GM21515 (cell line): ENCODE data around the gene SCAI.
"Not testable (repeated sequence)": the region's sequence is repeated elsewhere in the genome, so short reads cannot be mapped to it uniquely, and the experiment has no call there.

Experiments used
- ATAC-seq: cut with Tn5 transposase; IDR thresholded peaks from one replicate; pipeline ENCODE4 v1.9.1; 2021; ENCODE audit not compliant: unreplicated experiment

SCAI gene

GRCh38 chr9:125043148-125043547 is 100.2 kb downstream of the SCAI start:
- no peak for ATAC-seq

GRCh38 chr9:125038166-125038565 is 105.2 kb downstream of the SCAI start:
- ATAC-seq = no peak

- no peak for ATAC-seq
Observed at GRCh38 chr9:125028041-125028440, 115.3 kb downstream of the SCAI start.

GRCh38 chr9:125024917-125025316 is 118.4 kb downstream of the SCAI start:
- no peak for ATAC-seq

- ATAC-seq = no peak
Observed at GRCh38 chr9:125021069-125021468, 122.3 kb downstream of the SCAI start.

GRCh38 chr9:125015655-125016054 is 127.7 kb downstream of the SCAI start:
- ATAC-seq = not testable (repeated sequence)

GRCh38 chr9:125012013-125012412 is 131.3 kb downstream of the SCAI start:
- not testable (repeated sequence) for ATAC-seq

- ATAC-seq = no peak
Observed at GRCh38 chr9:125008599-125008998, 134.7 kb downstream of the SCAI start.

- ATAC-seq = no peak
Observed at GRCh38 chr9:125003332-125003731, 140.0 kb downstream of the SCAI start.

GRCh38 chr9:124983698-124984097 is 159.6 kb downstream of the SCAI start:
- no peak for ATAC-seq

GRCh38 chr9:124980431-124980830 is 162.9 kb downstream of the SCAI start:
- ATAC-seq = no peak

GRCh38 chr9:124975131-124975530 is 168.2 kb downstream of the SCAI start:
- no peak for ATAC-seq

GRCh38 chr9:124973807-124974206 is 169.5 kb downstream of the SCAI start:
- ATAC-seq = no peak

GRCh38 chr9:124972241-124972770 is 171.0 kb downstream of the SCAI start:
- ATAC-seq = no peak

- ATAC-seq = no peak
Observed at GRCh38 chr9:124969401-124969800, 173.9 kb downstream of the SCAI start.

GRCh38 chr9:124968238-124968637 is 175.1 kb downstream of the SCAI start:
- ATAC-seq = no peak

GRCh38 chr9:124965775-124966568 is 177.4 kb downstream of the SCAI start:
- not testable (repeated sequence) for ATAC-seq

GRCh38 chr9:124964604-124965003 is 178.7 kb downstream of the SCAI start:
- no peak for ATAC-seq

GRCh38 chr9:124964056-124964455 is 179.3 kb downstream of the SCAI start:
- ATAC-seq = no peak

GRCh38 chr9:124960409-124960752 is 182.9 kb downstream of the SCAI start:
- no peak for ATAC-seq

GRCh38 chr9:124959671-124960408 is 183.5 kb downstream of the SCAI start:
- not testable (repeated sequence) for ATAC-seq

GRCh38 chr9:124954255-124954654 is 189.1 kb downstream of the SCAI start:
- no peak for ATAC-seq
